Esophagus muscularis mucosa (tissue), 4 donors: ENCODE results near the gene OR5T3.

Experiments
- CTCF ChIP-seq, 3 experiments: fragments of 200-600 bp in 2 of 3; fragments of 450-650 bp in 1 of 3; sonication (generic) in 2 of 3; IDR thresholded peaks; one replicate each; pipeline ENCODE4 v1.5.1; 2017 to 2019; ENCODE audit warnings: antibody characterized with exemption in 3 of 3, mild to moderate bottlenecking in 2 of 3, moderate library complexity in 1 of 3
- EP300 ChIP-seq: sonication (generic); formaldehyde crosslinking; IDR thresholded peaks from one replicate; pipeline ENCODE4 v1.6.1; 2017; ENCODE audit warnings: antibody characterized with exemption
- POLR2A ChIP-seq: fragments of 450-650 bp; IDR thresholded peaks from one replicate; pipeline ENCODE4 v1.6.1; 2017; ENCODE audit warnings: antibody characterized with exemption, moderate library complexity, mild to moderate bottlenecking, low read depth
- POLR2AphosphoS5 ChIP-seq, 2 donors: sonication (generic); formaldehyde crosslinking; IDR thresholded peaks; one replicate each; pipeline ENCODE4 v1.6.1; 2017; ENCODE audit warnings: antibody characterized with exemption in 2 of 2

- TF ChIP-seq CTCF (IDR thresholded peaks at IDR 0.05) (no peak), POLR2A (no peak), EP300 (no peak), POLR2AphosphoS5 (IDR thresholded peaks at IDR 0.05) (no peak)
These were observed 40.1 kb downstream of the OR5T3 start, which contains the start of gene OR8H1 for GRCh38 chr11:56292154-56292553.
